ENCODE results near the gene SMIM45.

DNA sequence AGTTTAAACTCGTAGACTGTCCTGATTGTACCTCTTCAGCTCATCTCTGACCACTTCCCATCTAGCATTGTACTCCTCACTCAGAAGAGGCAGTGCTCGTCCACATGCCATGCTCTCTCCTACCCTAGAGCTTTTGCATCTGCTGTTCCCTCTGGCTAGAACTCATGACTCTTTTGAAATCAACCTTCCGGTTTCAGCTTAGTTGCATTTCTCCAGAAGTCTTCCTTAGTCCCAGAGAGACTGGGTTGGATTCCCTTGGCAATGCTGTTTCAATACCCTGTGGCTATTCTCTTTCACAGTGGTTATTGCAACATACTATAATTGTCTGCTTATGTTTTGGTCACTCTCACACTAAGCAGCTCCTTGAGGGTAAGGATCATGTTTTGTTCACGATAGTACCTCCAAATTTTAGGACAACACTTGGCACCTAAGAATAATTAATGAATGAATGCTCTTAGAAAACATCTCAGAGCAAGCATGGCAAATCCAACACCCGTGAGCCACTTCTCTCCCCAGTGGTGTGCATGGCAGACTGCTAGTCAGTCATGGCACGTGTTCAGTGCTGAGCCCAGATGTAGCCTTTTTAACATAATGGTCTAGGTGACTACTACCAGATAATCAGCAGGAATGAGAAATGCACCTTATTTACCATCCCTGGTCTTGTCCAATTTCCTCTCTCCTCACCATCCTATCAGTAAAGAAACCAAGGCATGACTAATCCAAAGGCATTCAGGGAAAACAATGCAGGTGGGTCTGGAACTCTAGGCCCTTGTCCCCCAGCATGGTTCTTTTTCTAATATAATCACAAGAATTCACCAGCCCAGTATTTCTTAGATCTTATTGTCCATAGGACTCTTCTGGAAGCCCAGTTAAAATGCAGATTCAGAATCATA, 31.8 kb downstream of the SMIM45 start:
- TF ChIP-seq EZH2 (IDR thresholded peaks at IDR 0.05; ENCODE audit: borderline replicate concordance, low read length) (no peak), CTCF (IDR thresholded peaks at IDR 0.05; ENCODE audit: low read length) (no peak)

Measured in OCI-LY1 (cell line).